Measurements from ENCODE around the gene CCDC195.
"Not testable (repeated sequence)": the region's sequence is repeated elsewhere in the genome, so short reads cannot be mapped to it uniquely, and the experiment has no call there.

The CCDC195 gene

GRCh38 chr2:224689539-224689938 is 26.6 kb downstream of the CCDC195 start:
- no peak for DNase-seq

- no peak for DNase-seq
Observed at GRCh38 chr2:224688997-224689396, 27.2 kb downstream of the CCDC195 start.

- DNase-seq = no peak
Observed at GRCh38 chr2:224687156-224687555, 29.0 kb downstream of the CCDC195 start.

GRCh38 chr2:224685121-224685520 is 31.0 kb downstream of the CCDC195 start:
- DNase-seq = no peak

- DNase-seq = no peak
Observed at GRCh38 chr2:224682134-224682533, 34.0 kb downstream of the CCDC195 start.

GRCh38 chr2:224671731-224672130 is 44.4 kb downstream of the CCDC195 start:
- DNase-seq = no peak

GRCh38 chr2:224670203-224670602 is 46.0 kb downstream of the CCDC195 start:
- DNase-seq = no peak

GRCh38 chr2:224669449-224669848 is 46.7 kb downstream of the CCDC195 start:
- no peak for DNase-seq

GRCh38 chr2:224668123-224668909 is 47.8 kb downstream of the CCDC195 start:
- no peak for DNase-seq

GRCh38 chr2:224666951-224667553 is 49.1 kb downstream of the CCDC195 start:
- no peak for DNase-seq

GRCh38 chr2:224663322-224663721 is 52.8 kb downstream of the CCDC195 start:
- not testable (repeated sequence) for DNase-seq

- DNase-seq = not testable (repeated sequence)
Observed at GRCh38 chr2:224661708-224662107, 54.5 kb downstream of the CCDC195 start.

- no peak for DNase-seq
Observed at GRCh38 chr2:224659714-224660113, 56.5 kb downstream of the CCDC195 start.

- DNase-seq = no peak
Observed at GRCh38 chr2:224658780-224659405, 57.3 kb downstream of the CCDC195 start.

GRCh38 chr2:224657349-224657748 is 58.8 kb downstream of the CCDC195 start:
- DNase-seq = no peak

- no peak for DNase-seq
Observed at GRCh38 chr2:224655006-224655537, 61.1 kb downstream of the CCDC195 start.
